HG03571 (cell line): ENCODE data around the gene CD48.

ENCODE experiments used
- ATAC-seq: cut with Tn5 transposase; IDR thresholded peaks from one replicate; pipeline ENCODE4 v1.9.1; 2021; ENCODE audit not compliant: unreplicated experiment

The CD48 gene, protein sequence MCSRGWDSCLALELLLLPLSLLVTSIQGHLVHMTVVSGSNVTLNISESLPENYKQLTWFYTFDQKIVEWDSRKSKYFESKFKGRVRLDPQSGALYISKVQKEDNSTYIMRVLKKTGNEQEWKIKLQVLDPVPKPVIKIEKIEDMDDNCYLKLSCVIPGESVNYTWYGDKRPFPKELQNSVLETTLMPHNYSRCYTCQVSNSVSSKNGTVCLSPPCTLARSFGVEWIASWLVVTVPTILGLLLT

DNA sequence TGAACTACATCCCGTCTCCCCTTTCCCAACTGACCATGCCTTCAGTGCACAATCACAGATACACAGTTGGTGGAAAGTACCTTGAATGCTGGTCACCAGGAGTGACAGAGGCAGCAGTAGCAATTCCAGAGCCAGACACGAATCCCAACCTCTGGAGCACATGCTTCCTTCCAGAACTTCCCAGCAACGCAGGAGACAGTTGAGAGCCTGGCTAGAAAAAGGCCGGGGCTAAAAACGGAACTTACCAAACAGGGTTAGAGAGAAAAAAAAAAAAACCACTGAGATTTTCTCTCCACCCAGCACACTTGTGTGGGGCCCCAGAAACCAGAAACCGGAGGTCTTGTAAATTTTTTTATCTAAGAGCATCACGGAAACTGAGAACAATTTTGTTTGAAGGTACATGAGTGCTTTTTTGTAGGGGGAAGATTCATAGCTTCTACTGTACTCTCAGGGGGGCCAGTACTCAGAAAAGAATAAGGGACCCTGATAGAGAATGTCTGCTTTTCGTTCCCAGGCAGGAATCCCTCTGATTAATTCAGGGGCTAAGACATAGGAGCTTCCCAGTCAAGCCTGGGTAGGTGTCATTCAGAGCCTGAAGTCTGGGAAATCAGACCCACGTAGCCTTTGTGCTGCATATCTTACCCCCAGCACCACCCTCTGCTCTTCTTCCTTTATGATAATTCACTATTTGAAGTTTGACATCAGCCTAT lies at the start of gene CD48:
Gene CD48, minus strand, starts transcription at position 221 of the 710 bp plus-strand sequence. Its CDS starts 59 bp downstream, at position 162.
- ATAC-seq: no peak

GRCh38 chr1:160761046-160761445 lies 49.4 kb upstream of the CD48 start:
- ATAC-seq: no peak

DNA sequence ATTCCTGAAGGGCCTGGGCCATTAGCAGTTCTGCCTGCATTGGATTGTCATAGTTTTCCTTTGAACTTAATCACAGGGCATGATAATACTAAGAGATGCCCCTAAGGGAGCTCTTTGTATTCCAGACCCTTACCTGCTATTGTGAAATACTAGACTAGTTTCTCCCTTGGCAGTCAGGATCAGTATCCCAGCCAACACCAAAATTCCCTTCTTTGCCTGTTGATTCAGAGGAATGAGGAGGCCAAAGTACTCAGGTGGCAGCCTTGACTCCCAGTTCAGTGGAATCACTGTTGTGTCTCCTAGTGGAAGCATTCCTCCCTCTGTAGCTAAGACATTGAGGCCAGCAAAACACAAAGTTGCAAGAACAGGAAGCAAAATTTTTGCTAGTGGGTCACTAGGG lies 48.1 kb upstream of the CD48 start:
- ATAC-seq: no peak

GRCh38 chr1:160758521-160758920 lies 46.9 kb upstream of the CD48 start:
- no peak for ATAC-seq

- no peak for ATAC-seq
Observed at GRCh38 chr1:160756849-160757201, 45.2 kb upstream of the CD48 start.

- ATAC-seq: no peak
Observed at GRCh38 chr1:160755911-160756848, 44.6 kb upstream of the CD48 start.

DNA sequence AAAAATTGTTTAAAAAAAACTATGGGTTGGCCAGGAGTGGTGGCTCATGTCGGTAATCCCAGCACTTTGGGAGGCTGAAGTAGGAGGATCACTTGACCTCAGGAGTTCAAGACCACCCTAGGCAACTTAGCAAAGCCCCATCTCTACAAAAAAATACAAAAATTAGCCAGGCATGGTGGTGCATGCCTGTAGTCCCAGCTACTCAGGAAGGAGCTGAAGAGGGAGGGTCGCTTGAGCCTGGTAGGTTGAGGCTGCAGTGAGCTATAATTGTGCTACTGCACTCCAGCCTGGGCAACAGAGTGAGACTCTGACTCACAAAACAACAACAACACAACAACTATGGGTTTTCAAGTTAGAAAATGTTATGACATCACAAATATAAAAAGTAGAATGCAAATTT lies 43.8 kb upstream of the CD48 start:
- ATAC-seq: no peak

GRCh38 chr1:160753594-160753993 lies 42.0 kb upstream of the CD48 start:
- ATAC-seq: no peak

DNA sequence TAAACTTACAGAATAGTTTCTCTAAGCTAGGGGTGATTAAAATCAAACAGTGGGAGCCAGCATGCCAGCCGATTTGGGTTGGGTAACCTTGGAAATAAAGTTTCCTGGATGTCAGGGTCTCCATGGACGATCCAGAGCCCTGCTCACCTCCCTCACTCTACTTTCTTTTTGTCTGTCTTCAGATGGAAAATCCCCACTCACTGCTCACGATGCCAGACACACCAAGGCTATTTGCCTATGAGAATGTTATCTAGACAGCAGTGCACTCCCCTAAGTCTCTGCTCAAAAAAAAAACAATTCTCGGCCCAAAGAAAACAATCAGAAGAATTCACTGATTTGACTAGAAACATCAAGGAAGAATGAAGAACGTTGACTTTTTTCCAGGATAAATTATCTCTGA lies 41.3 kb upstream of the CD48 start:
- no peak for ATAC-seq

- no peak for ATAC-seq
Observed at GRCh38 chr1:160752406-160752805, 40.8 kb upstream of the CD48 start.

DNA sequence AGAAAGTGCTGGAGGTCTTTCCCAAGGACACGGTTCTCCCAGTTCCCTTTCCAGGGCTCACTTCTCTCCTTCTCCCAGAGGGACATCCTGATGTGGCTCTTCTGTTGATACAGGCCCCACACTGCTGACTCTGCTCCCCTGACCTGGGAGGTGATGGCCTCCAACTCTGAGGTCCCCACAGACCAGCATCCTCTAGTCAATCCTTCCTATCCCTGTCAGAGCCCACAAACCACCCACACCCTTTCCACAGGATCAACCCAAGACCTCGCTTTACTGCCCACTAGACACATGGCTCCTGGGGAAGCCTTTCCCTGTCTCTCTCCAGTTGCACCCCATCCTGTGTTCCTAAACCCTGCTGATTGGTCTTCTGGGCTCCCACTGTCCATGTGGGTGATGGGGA lies 39.0 kb upstream of the CD48 start:
- ATAC-seq: no peak

DNA sequence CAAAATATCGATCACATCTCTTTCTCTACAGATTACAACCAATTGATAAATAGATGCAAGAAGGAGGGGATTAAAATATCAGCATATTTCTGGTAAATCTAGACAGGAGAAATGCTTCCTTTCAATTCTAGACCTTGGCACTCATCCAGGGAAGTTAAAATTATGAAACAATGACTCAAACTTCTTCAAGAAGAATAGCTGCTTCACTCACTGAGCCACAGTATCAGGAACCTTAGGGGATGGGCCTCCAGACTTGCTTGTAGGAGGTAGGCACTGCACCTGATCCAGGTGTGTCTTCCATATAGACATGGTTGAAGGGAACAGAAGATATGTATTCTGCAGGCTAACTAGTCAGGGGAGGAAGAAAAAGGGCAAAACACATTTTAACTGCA lies 37.3 kb upstream of the CD48 start:
- ATAC-seq: no peak

DNA sequence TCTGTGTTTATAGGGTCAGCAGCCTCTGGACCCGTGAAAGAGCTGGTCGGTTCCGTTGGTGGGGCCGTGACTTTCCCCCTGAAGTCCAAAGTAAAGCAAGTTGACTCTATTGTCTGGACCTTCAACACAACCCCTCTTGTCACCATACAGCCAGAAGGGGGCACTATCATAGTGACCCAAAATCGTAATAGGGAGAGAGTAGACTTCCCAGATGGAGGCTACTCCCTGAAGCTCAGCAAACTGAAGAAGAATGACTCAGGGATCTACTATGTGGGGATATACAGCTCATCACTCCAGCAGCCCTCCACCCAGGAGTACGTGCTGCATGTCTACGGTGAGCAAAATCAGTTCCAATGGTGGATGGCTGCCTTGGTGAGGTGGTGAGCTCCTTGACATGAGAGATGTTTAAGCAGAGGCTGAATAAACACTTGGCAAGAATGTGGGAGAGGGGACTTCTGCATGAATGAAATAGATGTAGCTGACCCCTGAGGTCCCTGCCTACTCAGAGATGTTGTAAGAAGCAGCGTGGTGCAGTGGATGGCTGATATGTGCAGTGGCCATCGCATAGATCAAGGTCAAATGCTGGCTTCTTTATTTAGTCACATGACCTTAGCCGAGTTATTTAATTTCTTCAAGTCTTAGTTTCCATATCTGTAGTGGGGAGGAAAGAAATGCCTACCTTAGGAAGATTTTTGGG lies 36.7 kb upstream of the CD48 start:
- no peak for ATAC-seq

DNA sequence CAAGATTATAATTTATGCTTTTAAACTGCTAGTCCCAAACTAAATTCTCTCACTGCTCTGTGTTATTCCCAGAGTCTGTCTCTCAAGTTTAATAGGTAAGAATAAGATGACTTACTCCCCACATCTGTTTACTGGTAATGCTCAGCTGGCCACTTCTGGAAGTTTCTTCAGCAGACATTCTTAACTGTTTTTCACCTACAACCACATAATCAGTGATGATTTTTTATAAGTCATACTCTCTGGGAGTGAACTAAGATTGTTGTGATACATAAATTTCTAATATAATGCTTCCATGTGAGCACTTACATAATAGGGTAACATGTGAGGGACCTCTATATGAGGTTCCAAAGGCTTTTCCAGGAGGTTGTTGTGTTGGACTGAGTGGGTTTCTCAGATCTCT lies 36.1 kb upstream of the CD48 start:
- no peak for ATAC-seq

GRCh38 chr1:160746836-160747500 lies 35.3 kb upstream of the CD48 start:
- ATAC-seq: no peak

DNA sequence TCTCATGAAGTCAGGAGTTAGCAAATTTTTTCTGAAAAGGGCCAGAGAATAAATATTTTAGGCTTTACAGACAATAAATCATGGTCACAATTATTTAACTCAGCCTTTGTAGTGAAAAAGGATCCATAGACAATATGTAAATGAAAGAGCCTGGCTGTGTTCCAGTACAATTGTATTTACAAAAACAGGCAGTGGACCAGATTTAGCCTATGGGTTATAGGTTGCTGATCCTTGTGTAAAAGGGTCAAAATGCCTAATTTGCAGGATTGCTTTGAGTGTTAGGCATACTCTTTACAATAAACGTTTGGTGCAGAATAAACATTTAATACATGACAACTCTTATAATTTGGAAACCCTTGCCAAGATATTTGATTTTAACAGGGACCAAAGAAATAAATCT lies 33.9 kb upstream of the CD48 start:
- ATAC-seq: no peak

- no peak for ATAC-seq
Observed at GRCh38 chr1:160744852-160745520, 33.4 kb upstream of the CD48 start.

GRCh38 chr1:160744199-160744851 lies 32.7 kb upstream of the CD48 start:
- no peak for ATAC-seq

DNA sequence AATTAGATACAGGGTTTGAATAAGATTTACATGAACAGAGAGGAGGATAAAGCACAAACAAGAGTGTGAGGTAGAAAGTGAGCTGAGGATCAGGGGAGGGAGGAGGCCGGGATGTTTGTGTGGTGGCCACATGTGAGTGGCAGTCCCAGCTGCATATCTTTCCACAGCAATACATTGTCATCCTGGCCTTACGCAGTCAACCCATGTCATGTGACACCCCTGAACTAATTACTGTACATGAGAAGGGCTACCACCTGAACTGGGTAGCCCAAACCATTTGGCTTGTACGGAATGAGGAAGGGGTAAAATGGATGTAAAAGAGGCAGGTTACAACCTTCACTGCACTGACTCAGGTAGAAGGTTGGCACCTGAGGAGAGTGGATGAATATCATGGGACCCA lies 31.6 kb upstream of the CD48 start:
- ATAC-seq: no peak
